Measurements from ENCODE around the gene ACAD11. TPM values are rescaled to one million over a fixed set of nuclear protein-coding genes. Genes with fewer than 3 reads are reported as not detected.

The ACAD11 gene
- total RNA-seq, 1 experiment from 2014 or later: 15.6 TPM

DNA sequence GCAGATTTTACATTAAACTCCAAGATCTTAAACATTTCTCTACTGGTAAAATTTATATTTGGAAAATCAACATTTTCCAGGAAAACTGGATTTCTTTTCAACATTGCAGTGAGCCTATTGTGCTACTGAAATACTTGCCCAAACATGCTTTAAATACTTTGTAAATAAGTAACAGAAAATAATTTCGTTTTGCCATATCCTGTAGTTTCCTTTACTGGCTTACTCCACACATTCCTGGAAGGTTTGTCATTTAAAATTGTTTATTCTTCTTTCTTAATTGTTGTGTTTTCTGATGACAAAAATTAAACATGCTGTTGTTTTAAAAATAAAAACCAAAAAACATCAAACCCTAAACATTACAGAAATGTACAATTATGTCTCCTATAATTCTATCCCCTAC lies 22.0 kb downstream of the ACAD11 start:
- H4K91ac ChIP-seq (ENCODE audit: insufficient read length, low read depth, low read length): no peak overlapping the region
- H3K9ac ChIP-seq (ENCODE audit: extremely low read depth, insufficient read length, low read length): no peak overlapping the region
- no peak for DNase-seq
- no peaks in the 10 kb centered on the region for H3K27me3 ChIP-seq (ENCODE audit: insufficient read depth, low read length)
- no peak overlapping the region for H3K14ac ChIP-seq (ENCODE audit: insufficient read depth, low read length)
- H4K8ac ChIP-seq (replicated peaks; ENCODE audit: insufficient read length, low read depth, low read length): no peak overlapping the region
- no peak overlapping the region for H3K18ac ChIP-seq (ENCODE audit: insufficient read length, low read depth, low read length)
- no peaks in the 10 kb centered on the region for H3K4me1 ChIP-seq (ENCODE audit: insufficient read depth, low read length)
- no peak overlapping the region for H2BK12ac ChIP-seq (ENCODE audit: insufficient read length, low read depth, low read length)
- no peak overlapping the region for H2AFZ ChIP-seq (ENCODE audit: low read length)
- peaks cover 0 to 12% (median 4%) of the 10 kb centered on the region in 3 experiments; a peak in 2 of 7 replicates for H3K36me3 Mint-ChIP-seq (ENCODE audit: insufficient read depth in 1 of 3, low read depth in 3 of 3)
- H3K27ac ChIP-seq (ENCODE audit: insufficient read length, low read depth, low read length): no peak overlapping the region
- H3K23ac ChIP-seq (ENCODE audit: insufficient read length, low read depth, low read length): no peak overlapping the region
- H3K23me2 ChIP-seq (ENCODE audit: insufficient read length, low read depth, low read length, poor library complexity, severe bottlenecking): no peaks in the 10 kb centered on the region
- H3K56ac ChIP-seq (ENCODE audit: insufficient read length, low read depth, low read length): no peak overlapping the region
- no peak overlapping the region for H2BK15ac ChIP-seq (ENCODE audit: low read depth, low read length)
- TF ChIP-seq, protein P1, sequence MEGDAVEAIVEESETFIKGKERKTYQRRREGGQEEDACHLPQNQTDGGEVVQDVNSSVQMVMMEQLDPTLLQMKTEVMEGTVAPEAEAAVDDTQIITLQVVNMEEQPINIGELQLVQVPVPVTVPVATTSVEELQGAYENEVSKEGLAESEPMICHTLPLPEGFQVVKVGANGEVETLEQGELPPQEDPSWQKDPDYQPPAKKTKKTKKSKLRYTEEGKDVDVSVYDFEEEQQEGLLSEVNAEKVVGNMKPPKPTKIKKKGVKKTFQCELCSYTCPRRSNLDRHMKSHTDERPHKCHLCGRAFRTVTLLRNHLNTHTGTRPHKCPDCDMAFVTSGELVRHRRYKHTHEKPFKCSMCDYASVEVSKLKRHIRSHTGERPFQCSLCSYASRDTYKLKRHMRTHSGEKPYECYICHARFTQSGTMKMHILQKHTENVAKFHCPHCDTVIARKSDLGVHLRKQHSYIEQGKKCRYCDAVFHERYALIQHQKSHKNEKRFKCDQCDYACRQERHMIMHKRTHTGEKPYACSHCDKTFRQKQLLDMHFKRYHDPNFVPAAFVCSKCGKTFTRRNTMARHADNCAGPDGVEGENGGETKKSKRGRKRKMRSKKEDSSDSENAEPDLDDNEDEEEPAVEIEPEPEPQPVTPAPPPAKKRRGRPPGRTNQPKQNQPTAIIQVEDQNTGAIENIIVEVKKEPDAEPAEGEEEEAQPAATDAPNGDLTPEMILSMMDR (conservative IDR thresholded peaks at IDR 0.05): no peak
- H3K4me2 ChIP-seq (ENCODE audit: insufficient read depth, insufficient read length, low read length): no peak overlapping the region
- H2BK120ac ChIP-seq (ENCODE audit: low read depth, low read length, poor library complexity, severe bottlenecking): no peak overlapping the region
- no peaks in the 10 kb centered on the region for H3K79me1 ChIP-seq (ENCODE audit: insufficient read depth, low read depth, low read length, poor library complexity, severe bottlenecking)
- no peak overlapping the region for H3T11ph ChIP-seq (ENCODE audit: low read length)
- H2BK5ac ChIP-seq (ENCODE audit: insufficient read length, low read length): no peak overlapping the region
- no peak overlapping the region for H3K4me3 Mint-ChIP-seq
- H3K9me3 ChIP-seq (ENCODE audit: control insufficient read depth, low read depth, low read length): no peaks in the 10 kb centered on the region
- no peak overlapping the region for H2AK5ac ChIP-seq (ENCODE audit: insufficient read length, low read length)
- no peak overlapping the region for H4K5ac ChIP-seq (ENCODE audit: insufficient read length, low read depth, low read length)
- H2BK20ac ChIP-seq (ENCODE audit: low read depth, low read length, poor library complexity, severe bottlenecking): no peak overlapping the region
- H3K27ac Mint-ChIP-seq: no peak overlapping the region
- WGBS (ENCODE audit: extremely low coverage, insufficient read length, low lambda C conversion rate): no CpG with 5 or more reads among the region's 1 CpG
- no peaks in the 10 kb centered on the region for H3K4me1 Mint-ChIP-seq
- H3K27me3 Mint-ChIP-seq (ENCODE audit: low read depth): no peaks in the 10 kb centered on the region
- no peaks in the 10 kb centered on the region for H3K79me2 ChIP-seq (ENCODE audit: insufficient read depth, low read length)
- H4K20me1 ChIP-seq (ENCODE audit: control insufficient read depth, insufficient read depth, insufficient read length): no peaks in the 10 kb centered on the region
- no peak overlapping the region for H3K4ac ChIP-seq (ENCODE audit: low read depth, low read length)
- no peaks in the 10 kb centered on the region for H3K9me3 Mint-ChIP-seq
